ENCODE measurements around the gene CYLC1. TPM values are rescaled to one million over a fixed set of nuclear protein-coding genes. Genes with fewer than 3 reads are reported as not detected.

Gene CYLC1
- total RNA-seq, 1 experiment from 2014 or later: not detected

- Histone ChIP-seq H3K4me3 (no peak overlapping the region), H3K4me1 (replicated peaks; ENCODE audit: insufficient read depth) (no peaks in the 10 kb centered on the region), H4K20me1 (ENCODE audit: insufficient read depth) (no peaks in the 10 kb centered on the region), H3K36me3 (ENCODE audit: low read depth) (no peaks in the 10 kb centered on the region), H3K27ac (no peak overlapping the region), H3F3A (ENCODE audit: insufficient read depth, low read depth) (no peaks in the 10 kb centered on the region), H3K79me2 (ENCODE audit: low read depth) (no peaks in the 10 kb centered on the region), H3K4me2 (no peak overlapping the region), H2AFZ (0 out of 2 replicates have a peak overlapping the region, but pooled peaks have one; percentile 43), H3K27me3 (ENCODE audit: insufficient read depth, low read depth) (no peaks in the 10 kb centered on the region), H3K9me3 (ENCODE audit: insufficient read depth, low read depth) (no peaks in the 10 kb centered on the region), H3K9me2 (ENCODE audit: insufficient read depth) (no peaks in the 10 kb centered on the region)
- CTCF ChIA-PET: no interaction called here
- BruUV-seq (replicated peaks): no TSS peak
- TF ChIP-seq CTCF (conservative IDR thresholded peaks at IDR 0.05): no peak
- TF ChIP-seq EZH2 (IDR thresholded peaks at IDR 0.05; ENCODE audit: low read depth): no peak
- DNase-seq: no peak
- intact Hi-C loops (cut with micrococcal nuclease; ENCODE audit: unreplicated experiment): no loop called here
- POLR2A ChIA-PET (ENCODE audit: unreplicated experiment): no interaction called here
Observed at GRCh38 chrX:83892433-83892832, 31.5 kb downstream of the CYLC1 start.

GRCh38 chrX:83906921-83907320 lies 46.0 kb downstream of the CYLC1 start:
- ChIA-PET CTCF (no interaction called here), POLR2A (ENCODE audit: unreplicated experiment) (no interaction called here)
- no peak overlapping the region for H2AFZ ChIP-seq
- H3K27ac ChIP-seq: no peak overlapping the region
- TF ChIP-seq CTCF (conservative IDR thresholded peaks at IDR 0.05) (no peak), EZH2 (IDR thresholded peaks at IDR 0.05; ENCODE audit: low read depth) (no peak)
- H3K36me3 ChIP-seq (ENCODE audit: low read depth): no peaks in the 10 kb centered on the region
- no peaks in the 10 kb centered on the region for H3K27me3 ChIP-seq (ENCODE audit: insufficient read depth, low read depth)
- no peak overlapping the region for H3K4me2 ChIP-seq
- H4K20me1 ChIP-seq (ENCODE audit: insufficient read depth): no peaks in the 10 kb centered on the region
- intact Hi-C loops (cut with micrococcal nuclease; ENCODE audit: unreplicated experiment): no loop called here
- no peaks in the 10 kb centered on the region for H3K9me3 ChIP-seq (ENCODE audit: insufficient read depth, low read depth)
- no peak for DNase-seq
- H3K9me2 ChIP-seq (ENCODE audit: insufficient read depth): no peaks in the 10 kb centered on the region
- no peaks in the 10 kb centered on the region for H3K79me2 ChIP-seq (ENCODE audit: low read depth)
- no TSS peak for BruUV-seq (replicated peaks)
- H3K4me3 ChIP-seq: no peak overlapping the region
- H3K4me1 ChIP-seq (replicated peaks; ENCODE audit: insufficient read depth): no peaks in the 10 kb centered on the region
- no peaks in the 10 kb centered on the region for H3F3A ChIP-seq (ENCODE audit: insufficient read depth, low read depth)

- Histone ChIP-seq H3K27ac (no peak overlapping the region), H3K9me3 (ENCODE audit: insufficient read depth, low read depth) (no peaks in the 10 kb centered on the region), H3K4me1 (replicated peaks; ENCODE audit: insufficient read depth) (no peaks in the 10 kb centered on the region), H3K79me2 (ENCODE audit: low read depth) (no peaks in the 10 kb centered on the region), H3K36me3 (ENCODE audit: low read depth) (no peaks in the 10 kb centered on the region), H3K4me2 (no peak overlapping the region), H3K27me3 (ENCODE audit: insufficient read depth, low read depth) (no peaks in the 10 kb centered on the region), H3K9me2 (ENCODE audit: insufficient read depth) (no peaks in the 10 kb centered on the region), H4K20me1 (ENCODE audit: insufficient read depth) (no peaks in the 10 kb centered on the region), H2AFZ (no peak overlapping the region), H3F3A (ENCODE audit: insufficient read depth, low read depth) (no peaks in the 10 kb centered on the region), H3K4me3 (no peak overlapping the region)
- BruUV-seq (replicated peaks): no TSS peak
- intact Hi-C loops (cut with micrococcal nuclease; ENCODE audit: unreplicated experiment): no loop called here
- TF ChIP-seq EZH2 (IDR thresholded peaks at IDR 0.05; ENCODE audit: low read depth): no peak
- peak; percentile 63 for TF ChIP-seq CTCF (conservative IDR thresholded peaks at IDR 0.05)
- ChIA-PET POLR2A (ENCODE audit: unreplicated experiment) (no interaction called here), CTCF (interaction anchor here (0.5 to 0.7 kb wide), 2 partner anchors 531 to 1136 kb away, joined by 3 to 8 read pairs; no protein-coding TSS in a partner anchor)
- peak in 1 of 2 experiments; percentile 14 for DNase-seq
Observed at GRCh38 chrX:83916525-83916924, 55.6 kb downstream of the CYLC1 start.

Measured in PC-9 (cell line).